ENCODE measurements around the gene CCDC77. TPM values are rescaled to one million over a fixed set of nuclear protein-coding genes. Genes with fewer than 3 reads are reported as not detected.
A peak's percentile ranks its signal among the peaks of the same experiment; 100 is the strongest.

The CCDC77 gene
- total RNA-seq, 1 donor from 2014 or later = 8.3 TPM

DNA sequence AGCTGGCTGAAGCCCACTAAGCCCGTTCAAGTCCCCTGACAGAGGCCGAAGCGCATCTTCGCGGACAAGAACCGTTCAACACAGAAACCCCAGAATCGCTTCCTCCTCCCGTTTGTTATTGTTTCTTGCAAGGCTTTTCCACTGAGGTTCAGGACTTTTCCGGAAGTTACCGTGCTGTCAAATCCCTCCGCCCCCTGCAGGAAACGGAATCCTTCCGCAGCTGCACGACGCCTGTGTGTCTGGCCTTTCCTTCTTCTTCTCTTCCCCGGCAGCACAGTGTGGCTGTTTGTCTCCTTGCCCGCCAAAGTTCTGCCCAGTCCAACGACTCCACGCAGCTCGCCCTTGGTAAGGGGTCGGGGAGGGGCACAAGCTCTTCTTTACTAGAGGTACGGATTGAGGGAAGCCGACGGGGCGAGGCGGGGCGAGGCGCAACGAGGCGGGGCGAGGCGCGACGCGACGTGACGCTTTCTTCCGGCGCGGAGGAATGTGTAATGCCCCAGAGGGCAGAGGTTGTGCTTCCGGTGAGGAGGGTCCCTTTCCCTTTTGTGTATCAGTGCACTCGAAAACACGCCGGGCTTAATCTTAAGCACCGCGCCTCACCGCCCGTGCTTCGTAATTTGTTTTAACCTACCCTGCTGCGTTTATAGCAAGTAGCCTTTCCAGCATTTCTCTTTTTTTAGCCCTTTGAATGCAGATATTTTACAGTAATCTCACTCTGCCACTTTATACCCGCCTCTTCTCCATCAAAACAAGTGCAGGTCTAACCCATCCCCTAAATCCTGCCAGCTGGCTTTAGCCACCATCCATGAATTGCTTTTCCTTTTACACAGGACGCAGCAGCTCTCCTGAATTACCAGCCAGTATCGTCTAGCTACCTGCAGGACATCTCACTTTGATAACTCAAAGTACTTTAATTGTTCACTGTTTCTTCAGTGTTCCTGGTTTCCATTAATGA, 12.0 kb upstream of the CCDC77 start, which contains the start of gene KDM5A:
TSS of gene KDM5A (minus strand) at position 179 of the 955 bp plus-strand sequence. CDS start 229 bp downstream, outside the sequence.
- H3K27ac ChIP-seq = peak within 1 kb of the TSS; percentile 90
- peak in 1 of 2 donors; percentile 94 for DNase-seq (ENCODE audit: extremely low spot score in 2 of 2)
- intact Hi-C loops (cut with DNase I) = no loop called here
- peaks cover 0 to 5% of the 10 kb centered on the region in 2 donors for H3K36me3 ChIP-seq
- no peaks in the 10 kb centered on the region for H3K9me3 ChIP-seq
- peak within 1 kb of the TSS; percentile 54 to 95 for H3K4me3 ChIP-seq
- H3K27me3 ChIP-seq = no peaks in the 10 kb centered on the region
- peaks cover 41% of the 10 kb centered on the region for H3K4me1 ChIP-seq
- TF ChIP-seq POLR2AphosphoS5 (IDR thresholded peaks at IDR 0.05; ENCODE audit: insufficient read depth in 1 of 2, low read depth in 1 of 2) (peak; percentile 83 to 95), POLR2A (IDR thresholded peaks at IDR 0.05) (peak in 1 of 2 donors; percentile 18)
- TF ChIP-seq, protein P1, sequence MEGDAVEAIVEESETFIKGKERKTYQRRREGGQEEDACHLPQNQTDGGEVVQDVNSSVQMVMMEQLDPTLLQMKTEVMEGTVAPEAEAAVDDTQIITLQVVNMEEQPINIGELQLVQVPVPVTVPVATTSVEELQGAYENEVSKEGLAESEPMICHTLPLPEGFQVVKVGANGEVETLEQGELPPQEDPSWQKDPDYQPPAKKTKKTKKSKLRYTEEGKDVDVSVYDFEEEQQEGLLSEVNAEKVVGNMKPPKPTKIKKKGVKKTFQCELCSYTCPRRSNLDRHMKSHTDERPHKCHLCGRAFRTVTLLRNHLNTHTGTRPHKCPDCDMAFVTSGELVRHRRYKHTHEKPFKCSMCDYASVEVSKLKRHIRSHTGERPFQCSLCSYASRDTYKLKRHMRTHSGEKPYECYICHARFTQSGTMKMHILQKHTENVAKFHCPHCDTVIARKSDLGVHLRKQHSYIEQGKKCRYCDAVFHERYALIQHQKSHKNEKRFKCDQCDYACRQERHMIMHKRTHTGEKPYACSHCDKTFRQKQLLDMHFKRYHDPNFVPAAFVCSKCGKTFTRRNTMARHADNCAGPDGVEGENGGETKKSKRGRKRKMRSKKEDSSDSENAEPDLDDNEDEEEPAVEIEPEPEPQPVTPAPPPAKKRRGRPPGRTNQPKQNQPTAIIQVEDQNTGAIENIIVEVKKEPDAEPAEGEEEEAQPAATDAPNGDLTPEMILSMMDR (IDR thresholded peaks at IDR 0.05) = no peak

DNA sequence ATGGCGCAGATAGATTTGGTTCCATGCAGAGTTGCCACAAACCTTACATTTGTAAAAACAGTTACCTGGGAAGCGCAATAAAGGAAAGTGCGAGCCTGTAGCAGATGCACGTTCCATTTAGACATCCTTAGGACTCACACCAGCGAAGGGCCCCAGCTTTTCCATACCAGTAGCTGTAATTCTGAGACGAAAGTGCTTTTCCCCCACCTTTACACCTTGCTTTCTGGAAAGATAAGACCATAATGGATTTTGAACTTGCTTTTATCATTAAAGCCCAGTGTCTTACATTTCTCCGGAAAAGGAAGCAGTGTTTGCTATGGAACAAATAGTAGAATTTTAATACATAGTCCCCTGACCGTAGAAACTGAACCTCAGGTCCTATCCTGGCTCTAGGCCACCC, 616 bp upstream of the CCDC77 start:
- Histone ChIP-seq H3K4me1 (peaks cover 17% of the 10 kb centered on the region), H3K36me3 (no peaks in the 10 kb centered on the region), H3K4me3 (peak overlapping the region; percentile 65 to 75), H3K27me3 (no peaks in the 10 kb centered on the region), H3K27ac (peak overlapping the region; percentile 24), H3K9me3 (no peaks in the 10 kb centered on the region)
- no peak for DNase-seq (ENCODE audit: extremely low spot score in 2 of 2)
- intact Hi-C loops (cut with DNase I) = no loop called here
- TF ChIP-seq POLR2A (IDR thresholded peaks at IDR 0.05) (no peak), POLR2AphosphoS5 (IDR thresholded peaks at IDR 0.05; ENCODE audit: insufficient read depth in 1 of 2, low read depth in 1 of 2) (no peak)
- TF ChIP-seq, protein P1 (IDR thresholded peaks at IDR 0.05) = no peak

DNA sequence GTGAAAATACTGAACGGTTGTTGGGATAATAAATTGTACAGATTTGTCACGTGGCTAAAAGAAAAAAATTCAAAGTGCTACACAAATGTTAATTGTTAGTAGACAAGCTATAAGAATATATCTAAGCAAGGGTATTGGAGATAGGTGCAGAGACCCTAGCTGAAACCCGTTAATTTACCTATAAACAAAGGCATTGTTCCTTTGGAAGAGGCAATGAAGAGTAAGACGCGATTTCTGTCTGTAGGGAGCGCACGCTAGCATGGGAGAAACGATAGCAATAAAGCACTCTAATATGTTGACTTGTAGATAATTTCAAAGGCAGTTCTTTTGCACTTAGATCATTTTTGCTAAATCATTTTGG, 565 bp downstream of the CCDC77 start:
- H3K4me3 ChIP-seq = peak overlapping the region; percentile 65 to 75
- DNase-seq (ENCODE audit: extremely low spot score in 2 of 2) = no peak
- TF ChIP-seq POLR2A (IDR thresholded peaks at IDR 0.05) (no peak), POLR2AphosphoS5 (IDR thresholded peaks at IDR 0.05; ENCODE audit: insufficient read depth in 1 of 2, low read depth in 1 of 2) (no peak)
- TF ChIP-seq, protein P1 (IDR thresholded peaks at IDR 0.05) = no peak
- H3K4me1 ChIP-seq = peaks cover 17% of the 10 kb centered on the region
- no peaks in the 10 kb centered on the region for H3K27me3 ChIP-seq
- H3K27ac ChIP-seq = peak overlapping the region; percentile 71
- intact Hi-C loops (cut with DNase I) = no loop called here
- no peaks in the 10 kb centered on the region for H3K9me3 ChIP-seq
- no peaks in the 10 kb centered on the region for H3K36me3 ChIP-seq

DNA sequence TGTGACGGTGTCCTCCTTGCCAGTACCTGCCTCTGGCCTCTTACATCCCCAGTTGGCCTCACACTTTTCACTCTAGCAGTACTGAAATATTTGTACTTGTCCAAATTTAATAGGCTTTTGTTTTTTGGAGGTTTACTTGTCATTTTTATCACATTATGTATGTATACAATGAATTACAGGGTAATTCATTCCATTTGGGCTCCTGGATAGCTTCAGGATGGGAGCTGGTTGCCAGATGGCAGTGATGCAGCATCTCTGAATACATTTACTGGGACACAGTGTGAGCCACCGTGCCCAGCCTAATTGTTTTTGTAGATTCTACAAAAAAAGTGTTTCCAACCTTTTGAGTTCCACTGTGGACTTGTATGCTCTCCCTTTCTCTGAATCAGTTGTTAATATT, 13.4 kb downstream of the CCDC77 start:
- DNase-seq (ENCODE audit: extremely low spot score in 2 of 2) = no peak
- H3K36me3 ChIP-seq = peaks cover 0 to 36% of the 10 kb centered on the region in 2 donors
- H3K27me3 ChIP-seq = no peaks in the 10 kb centered on the region
- H3K9me3 ChIP-seq = no peaks in the 10 kb centered on the region
- no peaks in the 10 kb centered on the region for H3K4me1 ChIP-seq
- TF ChIP-seq, protein P1 (IDR thresholded peaks at IDR 0.05) = no peak
- TF ChIP-seq POLR2AphosphoS5 (IDR thresholded peaks at IDR 0.05; ENCODE audit: insufficient read depth in 1 of 2, low read depth in 1 of 2) (no peak), POLR2A (IDR thresholded peaks at IDR 0.05) (no peak)
- H3K4me3 ChIP-seq = no peak overlapping the region
- intact Hi-C loops (cut with DNase I) = no loop called here
- no peak overlapping the region for H3K27ac ChIP-seq

DNA sequence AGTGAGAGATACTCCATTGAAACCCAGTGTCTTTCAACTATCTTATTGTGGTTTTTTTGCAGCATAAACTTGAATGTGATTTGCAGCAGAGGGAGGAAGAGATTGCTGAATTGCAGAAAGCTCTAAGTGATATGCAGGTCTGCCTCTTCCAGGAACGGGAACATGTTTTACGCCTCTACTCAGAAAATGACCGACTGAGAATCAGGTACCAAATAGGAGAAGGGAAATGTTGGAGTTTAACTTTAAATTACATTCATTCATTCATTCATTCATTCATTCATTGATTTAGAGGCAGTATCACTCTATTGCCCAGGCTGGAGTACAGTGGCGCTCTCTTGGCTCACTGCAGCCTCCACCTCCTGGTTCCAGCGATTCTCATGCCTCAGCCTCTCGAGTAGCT, 17.0 kb downstream of the CCDC77 start:
- H3K4me3 ChIP-seq = no peak overlapping the region
- TF ChIP-seq POLR2A (IDR thresholded peaks at IDR 0.05) (no peak), POLR2AphosphoS5 (IDR thresholded peaks at IDR 0.05; ENCODE audit: insufficient read depth in 1 of 2, low read depth in 1 of 2) (no peak)
- TF ChIP-seq, protein P1 (IDR thresholded peaks at IDR 0.05) = no peak
- H3K4me1 ChIP-seq = no peaks in the 10 kb centered on the region
- H3K27me3 ChIP-seq = no peaks in the 10 kb centered on the region
- DNase-seq (ENCODE audit: extremely low spot score in 2 of 2) = no peak
- intact Hi-C loops (cut with DNase I) = no loop called here
- no peak overlapping the region for H3K27ac ChIP-seq
- H3K36me3 ChIP-seq = peaks cover 0 to 27% of the 10 kb centered on the region in 2 donors
- no peaks in the 10 kb centered on the region for H3K9me3 ChIP-seq

Data from vagina (tissue), 2 donors.